HCT116 (cell line): ENCODE results near the gene SLC25A10. TPM values are rescaled to one million over a fixed set of nuclear protein-coding genes. Genes with fewer than 3 reads are reported as not detected.
A peak's percentile ranks its signal among the peaks of the same experiment; 100 is the strongest.

Experiments used
- ATAC-seq: fragments of 200-7000 bp; cut with Tn5 transposase; 2 replicates; pipeline ENCODE4 v1.9.1; 2020; ENCODE audit warnings: mild to moderate bottlenecking, moderate library complexity
- BruUV-seq: library from RNA; stranded (reverse); fragments of 400-500 nt; replicated peaks from 2 replicates; lab custom pipeline; 2021; lab: Mats Ljungman, UMichigan
- CTCF ChIA-PET: fragments of 300-600 bp; sonication (Branson Sonifier 250); formaldehyde crosslinking; loops from one replicate; lab custom pipeline; 2021; ENCODE audit warnings: antibody characterized with exemption; lab: Charles Lee
- POLR2A ChIA-PET: fragments of 300-600, 350-600 bp; sonication (Branson Sonifier 250); formaldehyde crosslinking; loops from one replicate; lab custom pipeline; 2021; ENCODE audit warnings: antibody characterized with exemption; lab: Charles Lee
- RAD21 ChIA-PET, 2 experiments: fragments of 300-600 bp; sonication (Branson Sonifier 250); formaldehyde crosslinking; loops; one replicate each; lab custom pipeline; 2023; ENCODE audit warnings: low total read pairs in 2 of 2; ENCODE audit not compliant: uncharacterized antibody in 2 of 2, unreplicated experiment in 2 of 2, low non-redundant PET in 1 of 2; lab: Charles Lee
- DNase-seq: peaks from one replicate; pipeline ENCODE4 v3.0.0-alpha.2; 2010; ENCODE audit warnings: low read depth, low spot score
- H2AFZ ChIP-seq: fragments of 200-600 bp; shearing (Covaris generic), sonication (generic); 2 replicates; pipeline ENCODE4 v1.6.1; 2017; ENCODE audit warnings: low read depth, mixed run types, mixed read lengths, antibody characterized with exemption, low read length; ENCODE audit not compliant: poor library complexity, severe bottlenecking
- H3K27ac ChIP-seq: 2 replicates; pipeline ENCODE4 v1.5.1; 2012; ENCODE audit warnings: low read depth, low read length
- H3K27me3 ChIP-seq: fragments of 200-600 bp; sonication (generic); 2 replicates; pipeline ENCODE4 v1.6.1; 2016; ENCODE audit warnings: mixed run types, low read length, mixed read lengths; ENCODE audit not compliant: insufficient read depth
- H3K36me3 ChIP-seq, 2 experiments: fragments of 200-500 bp in 1 of 2; fragments of 200-600 bp in 1 of 2; sonication (Bioruptor generic) in 1 of 2; sonication (generic) in 1 of 2; 2 replicates each; pipeline versions ENCODE4 v1.5.1 to v1.6.1; 2014 to 2016; ENCODE audit warnings: low read length in 2 of 2, inconsistent platforms in 1 of 2, mixed read lengths in 1 of 2, mixed run types in 1 of 2; ENCODE audit not compliant: insufficient read depth in 2 of 2, control insufficient read depth in 1 of 2
- H3K4me1 ChIP-seq, 2 experiments: fragments of 200-600 bp in 1 of 2; sonication (generic) in 1 of 2; 2 replicates each; pipeline versions ENCODE4 v1.5.1 to v1.6.1; 2012 to 2017; ENCODE audit warnings: low read length in 2 of 2, inconsistent platforms in 1 of 2, mild to moderate bottlenecking in 1 of 2, mixed read lengths in 1 of 2, mixed run types in 1 of 2, moderate library complexity in 1 of 2; ENCODE audit not compliant: insufficient read depth in 2 of 2, control insufficient read depth in 1 of 2
- H3K4me2 ChIP-seq: fragments of 200-600 bp; sonication (generic); 2 replicates; pipeline ENCODE4 v1.6.1; 2017; ENCODE audit warnings: mixed run types, low read length, mixed read lengths
- H3K4me3 ChIP-seq, 2 experiments: fragments of 200-600 bp in 1 of 2; sonication (generic) in 1 of 2; replicated peaks in 1 of 2; 2 replicates each; pipeline ENCODE4 v1.5.1; 2011 to 2016; ENCODE audit warnings: low read length in 2 of 2, control low read depth in 1 of 2, low read depth in 1 of 2, mild to moderate bottlenecking in 1 of 2, mixed read lengths in 1 of 2, mixed run types in 1 of 2
- H3K79me2 ChIP-seq: fragments of 200-600 bp; sonication (generic); 2 replicates; pipeline ENCODE4 v1.6.1; 2017; ENCODE audit warnings: mild to moderate bottlenecking, mixed run types, low read length, moderate library complexity, mixed read lengths; ENCODE audit not compliant: insufficient read depth
- H3K9ac ChIP-seq: fragments of 200-600 bp; sonication (generic); 2 replicates; pipeline ENCODE4 v1.6.1; 2016; ENCODE audit warnings: low read length, mixed read lengths
- H3K9me2 ChIP-seq: fragments of 200-600 bp; sonication (generic), shearing (Covaris generic); 2 replicates; pipeline ENCODE4 v1.6.1; 2017; ENCODE audit warnings: mixed run types, mild to moderate bottlenecking, moderate library complexity; ENCODE audit not compliant: insufficient read depth
- H3K9me3 ChIP-seq, 2 experiments: fragments of 200-500 bp in 1 of 2; fragments of 200-600 bp in 1 of 2; sonication (Bioruptor generic) in 1 of 2; sonication (generic) in 1 of 2; 2 replicates each; pipeline ENCODE4 v1.6.1; 2014 to 2017; ENCODE audit warnings: low read length in 2 of 2, mixed read lengths in 2 of 2, inconsistent platforms in 1 of 2, low read depth in 1 of 2, mild to moderate bottlenecking in 1 of 2, mixed run types in 1 of 2, moderate library complexity in 1 of 2; ENCODE audit not compliant: control insufficient read depth in 1 of 2, insufficient read depth in 1 of 2
- H4K20me1 ChIP-seq: fragments of 200-600 bp; sonication (generic), shearing (Covaris generic); 2 replicates; pipeline ENCODE4 v1.6.1; 2017; ENCODE audit warnings: mixed run types, mild to moderate bottlenecking, moderate library complexity; ENCODE audit not compliant: insufficient read depth
- CEBPB ChIP-seq: IDR thresholded peaks from 2 replicates; pipeline ENCODE4 v1.6.1; 2012; ENCODE audit warnings: low read depth
- EZH2phosphoT487 ChIP-seq: fragments of 200-600 bp; IDR thresholded peaks from 2 replicates; pipeline ENCODE4 v1.6.1; 2018; ENCODE audit warnings: antibody characterized with exemption, borderline replicate concordance
- FOSL1 ChIP-seq: IDR thresholded peaks from 2 replicates; pipeline ENCODE4 v1.6.1; 2012; ENCODE audit warnings: low read depth
- POLR2A ChIP-seq: IDR thresholded peaks from 2 replicates; pipeline ENCODE4 v1.7.0; 2011; ENCODE audit warnings: borderline replicate concordance; ENCODE audit not compliant: insufficient read depth, insufficient read length; ENCODE audit errors: extremely low read depth
- POLR2AphosphoS5 ChIP-seq: IDR thresholded peaks from 2 replicates; pipeline ENCODE4 v1.6.1; 2011; ENCODE audit warnings: mild to moderate bottlenecking, low read depth, low read length, moderate library complexity
- SIN3A ChIP-seq: IDR thresholded peaks from 2 replicates; pipeline ENCODE4 v1.6.1; 2012; ENCODE audit warnings: low read depth
- SP1 ChIP-seq: IDR thresholded peaks from 2 replicates; pipeline ENCODE4 v1.6.1; 2012; ENCODE audit warnings: low read depth
- YY1 ChIP-seq: IDR thresholded peaks from 2 replicates; pipeline ENCODE4 v1.6.1; 2011; ENCODE audit warnings: low read length, low read depth, moderate library complexity, mild to moderate bottlenecking; ENCODE audit not compliant: insufficient replicate concordance; ENCODE audit errors: extremely low read depth
- intact Hi-C: fragments of 100-400 bp; cut with micrococcal nuclease; formaldehyde crosslinking; loops from 2 replicates; pipeline ENCODE4 v1.10.0; 2022
- microRNA-seq: library from miRNA; unstranded; fragments of <30 nt; microRNA quantifications from one replicate; pipeline ENCODE4, GENCODE V29; 2016; ENCODE audit warnings: borderline number of aligned reads
- total RNA-seq: library from RNA; stranded (reverse); gene quantifications from one replicate; pipeline ENCODE4 v1.2.1, GENCODE V29; 2021; ENCODE audit not compliant: unreplicated experiment
- TF ChIP-seq, protein P1 (sequence below): IDR thresholded peaks from 2 replicates; pipeline ENCODE4 v1.6.1; 2012

The SLC25A10 gene
- total RNA-seq, 1 experiment from 2014 or later, result 70.8 TPM

DNA sequence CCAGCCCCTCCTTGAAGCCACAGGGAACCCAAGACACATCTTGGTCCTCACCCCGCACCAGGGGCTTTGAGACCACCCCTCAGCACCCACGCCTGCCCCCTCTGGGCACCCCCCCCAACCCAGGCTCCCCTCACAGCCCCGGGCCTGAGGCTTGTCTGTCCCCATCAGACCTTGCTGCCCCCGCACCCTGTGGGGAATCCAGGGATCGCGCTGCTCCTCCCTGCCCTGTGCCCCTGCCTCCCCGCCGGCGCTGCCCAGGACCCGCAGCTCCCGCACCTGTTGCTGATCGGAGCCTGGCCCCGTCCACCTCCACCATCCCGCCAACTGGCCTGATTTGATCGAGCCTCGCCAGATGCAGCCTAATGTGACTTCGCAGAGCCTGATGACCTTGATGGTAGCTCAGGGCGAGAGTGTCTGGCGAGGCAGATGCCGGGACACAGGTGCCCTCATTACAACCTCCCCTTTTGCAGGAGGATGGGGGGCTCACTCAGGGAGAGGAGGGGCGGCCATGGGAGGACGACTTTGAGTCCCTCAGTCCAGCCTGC is 29.0 kb downstream of the SLC25A10 start (continued):
- TF ChIP-seq SP1, result no peak
- TF ChIP-seq SIN3A, result no peak
- TF ChIP-seq YY1, result no peak
- TF ChIP-seq EZH2phosphoT487, result no peak
- no peak for TF ChIP-seq FOSL1
- TF ChIP-seq CEBPB, result no peak
- no peak for TF ChIP-seq POLR2AphosphoS5
- TF ChIP-seq, protein P1, sequence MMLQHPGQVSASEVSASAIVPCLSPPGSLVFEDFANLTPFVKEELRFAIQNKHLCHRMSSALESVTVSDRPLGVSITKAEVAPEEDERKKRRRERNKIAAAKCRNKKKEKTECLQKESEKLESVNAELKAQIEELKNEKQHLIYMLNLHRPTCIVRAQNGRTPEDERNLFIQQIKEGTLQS, result no peak

DNA sequence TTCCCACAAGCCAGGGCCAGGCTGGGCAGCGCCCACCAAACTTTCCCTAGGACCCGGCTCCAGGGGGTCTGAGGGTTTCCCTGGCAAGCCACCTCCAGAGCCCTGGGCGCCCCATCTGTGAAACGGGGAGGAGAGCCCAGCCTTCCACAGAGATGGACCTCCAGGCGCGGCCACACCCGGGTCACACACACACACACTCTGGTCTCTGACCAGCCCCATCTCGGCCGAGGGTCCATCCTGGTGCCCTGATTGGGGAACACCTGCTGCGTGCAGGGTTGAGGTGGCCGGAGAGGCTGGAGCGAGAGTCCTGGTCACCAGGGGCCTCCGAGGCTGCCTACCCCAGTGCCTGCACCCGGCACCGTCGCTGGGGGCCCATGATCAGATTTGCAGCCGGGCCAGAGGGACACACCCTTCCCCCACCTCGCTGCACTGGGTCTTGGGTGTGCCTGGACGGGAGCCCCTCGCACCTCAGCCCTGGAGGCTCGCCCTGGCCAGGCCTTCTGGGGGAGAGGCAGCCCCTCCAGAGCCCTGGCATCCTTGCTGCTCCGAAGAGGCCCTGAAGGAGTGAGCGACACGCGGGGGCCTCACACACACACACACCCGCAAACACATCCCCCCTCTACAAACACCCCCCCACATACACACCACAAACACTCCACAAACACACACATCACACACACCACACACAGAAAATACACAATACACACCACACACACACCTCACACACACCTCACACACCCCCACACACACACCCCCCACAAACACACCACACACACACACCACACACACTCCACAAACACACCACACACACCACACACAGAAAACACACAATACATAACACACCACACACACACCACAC is 29.7 kb downstream of the SLC25A10 start:
- Histone ChIP-seq H3K27me3 (no peaks in the 10 kb centered on the region), H3K4me3 (no peak overlapping the region), H3K9ac (no peak overlapping the region), H2AFZ (no peak overlapping the region), H3K27ac (no peak overlapping the region), H4K20me1 (no peaks in the 10 kb centered on the region), H3K9me2 (no peaks in the 10 kb centered on the region), H3K4me1 (no peaks in the 10 kb centered on the region), H3K4me2 (no peak overlapping the region), H3K36me3 (no peaks in the 10 kb centered on the region), H3K79me2 (no peaks in the 10 kb centered on the region), H3K9me3 (no peaks in the 10 kb centered on the region)
- POLR2A ChIA-PET, result no interaction called here
- DNase-seq, result no peak
- peak; percentile 32 for ATAC-seq
- intact Hi-C loops, result no loop called here
- RAD21 ChIA-PET, result no interaction called here
- no peak for TF ChIP-seq SIN3A
- TF ChIP-seq, protein P1, result no peak
- no peak for TF ChIP-seq POLR2A
- BruUV-seq, result no TSS peak
- CTCF ChIA-PET, result no interaction called here

Small RNA genes lying within 50 kb of the gene (microRNA-seq; reads per million reads assigned to microRNA genes)
- gene MIR6786, result 1.6 reads per million

Other genes starting within 250 kb of the SLC25A10 start
- 6,223 TPM for gene ACTG1, start 199.5 kb upstream of the SLC25A10 start, total RNA-seq
- gene FSCN2, start 183.9 kb upstream of the SLC25A10 start, total RNA-seq, result 10.1 TPM
- 53.4 TPM for gene FAAP100, start 159.9 kb upstream of the SLC25A10 start, total RNA-seq
- 137 TPM for gene NPLOC4, start 75.2 kb upstream of the SLC25A10 start, total RNA-seq
- 2.3 TPM for gene TSPAN10, start 75.1 kb upstream of the SLC25A10 start, total RNA-seq
- not detected for gene PDE6G, start 55.7 kb upstream of the SLC25A10 start, total RNA-seq
- 75.9 TPM for gene OXLD1, start 45.7 kb upstream of the SLC25A10 start, total RNA-seq
- gene CCDC137, start 45.5 kb upstream of the SLC25A10 start, total RNA-seq, result 77.5 TPM
- 47.5 TPM for gene ARL16, start 28.5 kb upstream of the SLC25A10 start, total RNA-seq
- 231 TPM for gene HGS, start 28.3 kb upstream of the SLC25A10 start, total RNA-seq
- gene MRPL12, start 8.9 kb upstream of the SLC25A10 start, total RNA-seq, result 260 TPM
- gene GCGR, start 91.9 kb downstream of the SLC25A10 start, total RNA-seq, result not detected
- gene MCRIP1, start 121.0 kb downstream of the SLC25A10 start, total RNA-seq, result 59.2 TPM
- gene PPP1R27, start 122.8 kb downstream of the SLC25A10 start, total RNA-seq, result not detected
- gene P4HB, start 148.3 kb downstream of the SLC25A10 start, total RNA-seq, result 1,043 TPM
- 554 TPM for gene ARHGDIA, start 159.1 kb downstream of the SLC25A10 start, total RNA-seq
- gene ALYREF, start 179.3 kb downstream of the SLC25A10 start, total RNA-seq, result 280 TPM
- gene ANAPC11, start 179.4 kb downstream of the SLC25A10 start, total RNA-seq, result 208 TPM
- gene NPB, start 190.0 kb downstream of the SLC25A10 start, total RNA-seq, result 1.2 TPM
- gene PCYT2, start 199.1 kb downstream of the SLC25A10 start, total RNA-seq, result 51.5 TPM
- 62.6 TPM for gene SIRT7, start 205.9 kb downstream of the SLC25A10 start, total RNA-seq
- gene MAFG, start 215.5 kb downstream of the SLC25A10 start, total RNA-seq, result 46.8 TPM
- gene PYCR1, start 225.0 kb downstream of the SLC25A10 start, total RNA-seq, result 396 TPM
- not detected for gene MYADML2, start 234.9 kb downstream of the SLC25A10 start, total RNA-seq
- 12.5 TPM for gene NOTUM, start 248.9 kb downstream of the SLC25A10 start, total RNA-seq